Suppressor macrophage (primary cell): ENCODE measurements around the gene SPTA1.

ENCODE experiments used
- DNase-seq, 4 experiments: peaks; one replicate each; pipeline ENCODE4 v3.0.0-alpha.2; 2020 to 2022

Gene SPTA1

GRCh38 chr1:158564608-158565007, 121.9 kb downstream of the SPTA1 start:
- peak; percentile 27 to 65 (median 47) for DNase-seq

- peak in 2 of 4 experiments; percentile 20 to 51 for DNase-seq
Measured at GRCh38 chr1:158563853-158564252, 122.7 kb downstream of the SPTA1 start.
